BLaER1 treated with 17β-estradiol and CSF1 and Interleukin-3, amounts not matched to agents 10 nM and 100 nM (cell line): ENCODE measurements around the gene FIBP.

Source experiments
- H3K27ac ChIP-seq, 11 experiments: shearing (Covaris generic); formaldehyde crosslinking; 2 replicates each; pipeline ENCODE4 v1.8.1; 2022
- H3K27me3 ChIP-seq, 11 experiments: shearing (Covaris generic); formaldehyde crosslinking; 2 replicates each; pipeline ENCODE4 v1.8.1; 2022
- H3K36me3 ChIP-seq, 11 experiments: shearing (Covaris generic); formaldehyde crosslinking; 2 replicates each; pipeline ENCODE4 v1.8.1; 2022
- H3K4me1 ChIP-seq, 10 experiments: shearing (Covaris generic); formaldehyde crosslinking; 2 replicates each; pipeline ENCODE4 v1.8.1; 2022
- H3K4me2 ChIP-seq, 11 experiments: shearing (Covaris generic); formaldehyde crosslinking; 2 replicates each; pipeline ENCODE4 v1.8.1; 2022
- H3K4me3 ChIP-seq, 10 experiments: shearing (Covaris generic); formaldehyde crosslinking; 2 replicates each; pipeline ENCODE4 v1.8.1; 2022
- H3K9ac ChIP-seq, 11 experiments: shearing (Covaris generic); formaldehyde crosslinking; 2 replicates each; pipeline ENCODE4 v1.8.1; 2022
- H3K9me3 ChIP-seq, 11 experiments: shearing (Covaris generic); formaldehyde crosslinking; replicated peaks in 1 of 11; 2 replicates each; pipeline ENCODE4 v1.8.1; 2022
- H4K20me1 ChIP-seq, 11 experiments: shearing (Covaris generic); formaldehyde crosslinking; 2 replicates each; pipeline ENCODE4 v1.8.1; 2022
- Cebpa-rat ChIP-seq, 11 experiments: shearing (Covaris generic); IDR thresholded peaks; 2 replicates each; pipeline ENCODE4 v1.8.1; 2022

The FIBP gene

DNA sequence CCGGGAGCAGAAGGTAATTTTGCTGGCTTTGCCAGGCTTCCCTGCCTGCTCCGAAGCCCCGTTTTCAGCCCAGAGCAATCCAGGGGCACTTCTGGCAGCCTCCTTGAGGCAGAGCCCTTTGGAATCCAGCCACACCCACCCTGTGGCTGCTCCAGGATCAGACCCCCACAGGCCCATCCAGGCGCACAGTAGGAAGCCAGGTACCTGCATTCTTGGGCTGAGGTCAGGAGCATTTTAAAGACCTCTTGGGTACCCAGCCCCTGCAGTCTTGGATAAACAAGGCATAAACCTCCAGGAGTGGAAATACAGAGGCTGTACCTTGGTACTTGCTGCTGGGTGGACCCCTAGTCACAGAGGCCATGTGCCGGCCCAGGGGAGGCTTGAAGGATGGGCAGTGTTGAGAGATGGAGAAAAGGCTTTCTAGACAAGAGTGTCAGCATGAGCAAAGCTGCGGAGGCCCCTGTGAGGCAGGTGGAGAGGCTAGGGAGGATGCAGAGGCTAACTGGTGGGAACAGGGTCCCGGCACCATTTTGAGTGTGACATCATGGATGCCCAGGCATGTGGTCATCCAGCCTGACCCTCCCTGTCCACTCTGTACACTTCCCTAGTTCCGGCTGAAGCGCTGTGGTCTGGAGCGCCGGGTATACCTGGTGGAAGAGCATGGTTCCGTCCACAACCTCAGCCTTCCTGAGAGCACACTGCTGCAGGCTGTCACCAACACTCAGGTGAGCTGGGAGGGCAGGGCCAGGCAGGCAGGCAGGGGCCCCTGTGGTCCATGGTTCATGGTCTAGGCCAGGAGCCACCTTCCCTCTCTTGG is 24.2 kb downstream of the FIBP start:
- Histone ChIP-seq H3K4me3 (no peak overlapping the region), H3K36me3 (peaks cover 57 to 69% (median 65%) of the 10 kb centered on the region in 11 experiments), H3K27ac (no peak overlapping the region), H3K9me3 (no peaks in the 10 kb centered on the region), H3K9ac (peak overlapping the region in 6 of 11 experiments; percentile 4 to 92 (median 18); a peak in 6 of 22 replicates), H3K4me1 (peaks cover 20 to 72% (median 31%) of the 10 kb centered on the region in 10 experiments), H4K20me1 (peaks cover 0 to 81% (median 68%) of the 10 kb centered on the region in 11 experiments; a peak in 21 of 22 replicates), H3K27me3 (peaks cover 0 to 9% (median 4%) of the 10 kb centered on the region in 11 experiments; a peak in 5 of 22 replicates), H3K4me2 (no peak overlapping the region)
- TF ChIP-seq Cebpa-rat (IDR thresholded peaks at IDR 0.05) = no peak

DNA sequence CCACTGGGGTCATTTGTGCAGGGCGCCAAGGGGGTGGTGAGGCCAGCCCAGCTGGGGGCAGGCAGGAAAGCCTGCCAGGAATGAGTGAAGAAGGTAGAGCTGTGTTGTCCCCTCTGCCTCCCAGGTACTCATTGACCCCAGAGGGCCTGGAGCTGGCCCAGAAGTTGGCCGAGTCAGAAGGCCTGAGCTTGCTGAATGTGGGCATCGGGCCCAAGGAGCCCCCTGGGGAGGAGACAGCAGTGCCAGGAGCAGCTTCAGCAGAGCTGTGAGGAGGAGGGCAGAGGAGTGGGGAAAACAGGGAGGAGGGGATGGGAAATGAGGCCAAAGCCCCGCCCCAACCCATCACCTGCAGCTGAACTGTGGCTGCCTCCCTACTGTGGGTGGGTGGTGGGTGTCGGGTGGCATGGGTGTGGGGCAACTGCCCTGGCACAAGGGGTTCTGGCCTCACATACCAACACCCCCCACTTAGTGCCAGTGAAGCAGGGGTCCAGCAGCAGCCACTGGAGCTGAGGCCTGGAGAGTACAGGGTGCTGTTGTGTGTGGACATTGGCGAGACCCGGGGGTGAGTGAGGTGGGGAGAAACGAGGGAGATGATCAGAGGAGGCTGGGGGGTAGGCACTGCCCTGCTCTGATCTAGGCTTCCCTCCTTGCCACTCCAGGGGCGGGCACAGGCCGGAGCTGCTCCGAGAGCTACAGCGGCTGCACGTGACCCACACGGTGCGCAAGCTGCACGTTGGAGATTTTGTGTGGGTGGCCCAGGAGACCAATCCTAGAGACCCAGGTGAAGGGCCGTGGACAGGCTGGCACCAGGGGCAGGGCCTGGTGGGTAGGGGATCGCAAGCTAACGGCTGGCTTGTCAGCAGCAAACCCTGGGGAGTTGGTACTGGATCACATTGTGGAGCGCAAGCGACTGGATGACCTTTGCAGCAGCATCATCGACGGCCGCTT is 25.1 kb downstream of the FIBP start:
- no peak for TF ChIP-seq Cebpa-rat (IDR thresholded peaks at IDR 0.05)
- no peaks in the 10 kb centered on the region for H3K9me3 ChIP-seq
- H3K4me3 ChIP-seq = no peak overlapping the region
- peaks cover 0 to 72% (median 59%) of the 10 kb centered on the region in 11 experiments; a peak in 21 of 22 replicates for H4K20me1 ChIP-seq
- peaks cover 57 to 67% (median 63%) of the 10 kb centered on the region in 11 experiments for H3K36me3 ChIP-seq
- peaks cover 25 to 69% (median 32%) of the 10 kb centered on the region in 10 experiments for H3K4me1 ChIP-seq
- peak overlapping the region in 5 of 11 experiments; percentile 83 to 98 (median 98); a peak in 6 of 22 replicates for H3K4me2 ChIP-seq
- peak overlapping the region in 9 of 11 experiments; percentile 5 to 99 (median 92); a peak in 14 of 22 replicates for H3K9ac ChIP-seq
- no peak overlapping the region for H3K27ac ChIP-seq
- H3K27me3 ChIP-seq = peaks cover 0 to 5% (median 0%) of the 10 kb centered on the region in 11 experiments; a peak in 1 of 22 replicates

DNA sequence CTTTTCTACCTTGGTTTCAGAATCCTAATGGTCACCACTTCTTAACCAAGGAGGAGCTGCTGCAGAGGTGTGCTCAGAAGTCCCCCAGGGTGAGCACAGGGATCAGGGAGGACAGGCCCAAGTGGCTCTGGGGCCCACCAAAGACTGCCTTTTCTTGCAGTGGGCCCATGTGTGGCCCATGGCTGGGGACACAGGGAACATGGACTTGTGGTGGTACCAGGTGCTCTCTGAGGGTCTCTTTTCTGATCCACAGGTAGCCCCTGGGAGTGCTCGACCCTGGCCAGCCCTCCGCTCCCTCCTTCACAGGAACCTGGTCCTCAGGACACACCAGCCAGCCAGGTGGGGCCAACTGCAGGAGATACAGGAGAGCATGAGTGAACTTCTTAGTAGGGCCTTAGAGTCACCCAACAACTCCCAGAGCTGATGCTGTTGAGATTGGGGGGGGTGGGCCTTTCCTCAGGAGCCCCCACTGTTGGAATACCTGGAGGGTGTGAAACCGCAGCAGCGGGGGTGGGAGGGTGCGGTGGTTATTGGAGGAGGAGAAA is 26.0 kb downstream of the FIBP start:
- Histone ChIP-seq H3K9ac (peak overlapping the region; percentile 91 to 99 (median 95); a peak in 20 of 22 replicates), H3K4me3 (peak overlapping the region in 6 of 10 experiments; percentile 84 to 99 (median 92); a peak in 10 of 20 replicates), H3K27ac (peak overlapping the region in 4 of 11 experiments; percentile 12 to 95 (median 58); a peak in 1 of 22 replicates), H3K9me3 (no peaks in the 10 kb centered on the region; a peak in 1 of 22 replicates), H3K4me2 (peak overlapping the region; percentile 83 to 98 (median 96)), H3K36me3 (peaks cover 55 to 59% (median 57%) of the 10 kb centered on the region in 11 experiments), H3K4me1 (peaks cover 25 to 61% (median 32%) of the 10 kb centered on the region in 10 experiments), H3K27me3 (no peaks in the 10 kb centered on the region), H4K20me1 (peaks cover 7 to 72% (median 57%) of the 10 kb centered on the region in 11 experiments; a peak in 21 of 22 replicates)
- no peak for TF ChIP-seq Cebpa-rat (IDR thresholded peaks at IDR 0.05)

DNA sequence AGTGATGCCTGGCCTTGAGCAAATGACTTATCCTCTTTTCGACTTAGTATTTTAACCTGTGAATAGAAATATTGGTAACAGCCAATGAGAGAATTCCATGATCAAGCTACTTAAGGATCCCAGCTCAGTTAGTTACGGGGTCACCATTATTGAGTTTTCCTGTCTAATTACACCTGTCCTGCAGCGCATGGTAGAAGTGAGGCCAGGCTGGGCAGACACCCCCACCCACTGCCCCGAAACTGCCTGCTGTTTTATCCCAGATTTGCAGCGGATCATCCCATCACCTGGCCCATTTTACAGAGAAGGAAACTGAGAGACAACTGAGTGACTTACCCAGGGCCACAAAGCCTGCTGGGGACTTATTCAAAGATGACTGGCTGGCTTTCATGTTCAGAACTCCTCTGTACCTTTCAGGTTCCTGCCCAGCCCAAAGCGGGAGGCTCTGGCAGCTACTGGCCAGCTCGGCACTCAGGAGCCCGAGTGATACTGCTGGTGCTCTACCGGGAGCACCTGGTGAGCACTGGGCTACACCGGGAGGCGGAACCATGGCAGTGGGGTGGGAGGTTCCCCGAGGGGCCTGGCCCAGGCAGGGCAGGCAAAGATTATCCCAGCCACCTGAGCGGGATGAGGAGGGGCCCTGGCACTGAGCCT is 26.6 kb downstream of the FIBP start:
- Histone ChIP-seq H3K36me3 (peaks cover 51 to 55% (median 53%) of the 10 kb centered on the region in 11 experiments), H3K9ac (peak overlapping the region; percentile 91 to 99 (median 95)), H3K27ac (peak overlapping the region in 10 of 11 experiments; percentile 87 to 98 (median 92); a peak in 18 of 22 replicates), H3K9me3 (no peaks in the 10 kb centered on the region; a peak in 1 of 22 replicates), H4K20me1 (peaks cover 12 to 72% (median 57%) of the 10 kb centered on the region in 11 experiments; a peak in 21 of 22 replicates), H3K4me3 (peak overlapping the region; percentile 84 to 99 (median 96)), H3K4me2 (peak overlapping the region; percentile 83 to 98 (median 96)), H3K27me3 (no peaks in the 10 kb centered on the region), H3K4me1 (peaks cover 26 to 56% (median 32%) of the 10 kb centered on the region in 10 experiments)
- no peak for TF ChIP-seq Cebpa-rat (IDR thresholded peaks at IDR 0.05)

DNA sequence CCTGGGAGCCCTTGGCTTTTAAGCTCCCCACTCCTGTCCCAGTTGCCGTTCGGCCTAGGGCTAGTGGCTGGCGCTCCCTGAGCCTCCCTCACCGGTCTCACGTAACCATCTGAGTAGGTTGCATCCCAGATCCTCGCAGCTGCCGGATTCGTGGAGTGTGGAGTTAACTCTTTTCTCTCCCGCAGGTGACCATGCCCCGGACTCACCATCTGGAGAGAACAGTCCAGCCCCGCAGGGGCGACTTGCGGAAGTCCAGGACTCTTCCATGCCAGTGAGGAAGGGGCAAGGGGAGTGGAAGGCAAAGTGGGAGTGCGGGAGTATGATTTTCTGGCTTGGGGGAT is 27.1 kb downstream of the FIBP start:
- Histone ChIP-seq H3K4me1 (peaks cover 31 to 61% (median 35%) of the 10 kb centered on the region in 10 experiments), H4K20me1 (peaks cover 17 to 72% (median 57%) of the 10 kb centered on the region in 11 experiments), H3K4me3 (peak overlapping the region; percentile 84 to 99 (median 96)), H3K9me3 (no peaks in the 10 kb centered on the region; a peak in 1 of 22 replicates), H3K36me3 (peaks cover 50 to 55% (median 53%) of the 10 kb centered on the region in 11 experiments), H3K27ac (peak overlapping the region; percentile 87 to 98 (median 91)), H3K27me3 (no peaks in the 10 kb centered on the region), H3K9ac (peak overlapping the region; percentile 91 to 99 (median 95)), H3K4me2 (peak overlapping the region; percentile 83 to 98 (median 96))
- TF ChIP-seq Cebpa-rat (IDR thresholded peaks at IDR 0.05) = no peak

DNA sequence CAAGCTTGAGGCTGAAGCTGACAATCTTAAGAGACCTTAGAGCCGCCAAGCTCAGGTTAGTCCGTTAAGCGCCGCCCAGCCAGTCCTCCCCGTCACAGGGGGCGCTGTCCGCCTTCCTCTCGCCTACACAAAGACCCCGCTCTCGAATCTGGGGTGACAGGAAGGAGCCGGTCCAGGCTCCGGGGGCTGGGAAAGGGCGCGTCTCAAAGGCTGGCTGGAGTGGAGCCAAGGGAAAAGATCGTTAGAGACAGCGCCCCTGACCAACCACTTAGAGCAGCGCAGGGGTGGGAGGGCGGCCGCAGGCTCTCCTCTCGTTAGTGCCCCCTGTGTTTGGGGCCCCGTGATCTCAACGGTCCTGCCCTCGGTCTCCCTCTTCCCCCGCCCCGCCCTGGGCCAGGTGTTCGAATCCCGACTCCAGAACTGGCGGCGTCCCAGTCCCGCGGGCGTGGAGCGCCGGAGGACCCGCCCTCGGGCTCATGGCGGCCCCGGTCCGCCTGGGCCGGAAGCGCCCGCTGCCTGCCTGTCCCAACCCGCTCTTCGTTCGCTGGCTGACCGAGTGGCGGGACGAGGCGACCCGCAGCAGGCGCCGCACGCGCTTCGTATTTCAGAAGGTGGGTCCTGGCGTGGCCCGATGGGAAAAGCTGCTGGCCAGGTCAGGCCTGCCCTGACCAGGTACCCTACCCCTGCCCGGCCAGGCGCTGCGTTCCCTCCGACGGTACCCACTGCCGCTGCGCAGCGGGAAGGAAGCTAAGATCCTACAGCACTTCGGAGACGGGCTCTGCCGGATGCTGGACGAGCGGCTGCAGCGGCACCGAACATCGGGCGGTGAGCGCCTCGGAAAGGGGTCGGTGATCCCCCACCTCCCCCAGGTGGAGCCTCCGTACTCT is 27.8 kb downstream of the FIBP start, which contains the start of gene MUS81:
MUS81 (plus strand) TSS at position 156 of the 887 bp plus-strand sequence; CDS start at position 477, 321 bp downstream.
- H3K9ac ChIP-seq = peak within 1 kb of the TSS; percentile 92 to 99 (median 95)
- H3K4me1 ChIP-seq = peaks cover 37 to 64% (median 41%) of the 10 kb centered on the region in 10 experiments
- no peaks in the 10 kb centered on the region for H3K27me3 ChIP-seq
- H3K27ac ChIP-seq = peak within 1 kb of the TSS; percentile 87 to 98 (median 91)
- H3K4me3 ChIP-seq = peak within 1 kb of the TSS; percentile 84 to 99 (median 96)
- peak within 1 kb of the TSS; percentile 83 to 98 (median 96) for H3K4me2 ChIP-seq
- peaks cover 23 to 72% (median 57%) of the 10 kb centered on the region in 11 experiments for H4K20me1 ChIP-seq
- H3K9me3 ChIP-seq = no peaks in the 10 kb centered on the region; a peak in 1 of 22 replicates
- TF ChIP-seq Cebpa-rat (IDR thresholded peaks at IDR 0.05) = no peak
- peaks cover 50 to 55% (median 53%) of the 10 kb centered on the region in 11 experiments for H3K36me3 ChIP-seq

DNA sequence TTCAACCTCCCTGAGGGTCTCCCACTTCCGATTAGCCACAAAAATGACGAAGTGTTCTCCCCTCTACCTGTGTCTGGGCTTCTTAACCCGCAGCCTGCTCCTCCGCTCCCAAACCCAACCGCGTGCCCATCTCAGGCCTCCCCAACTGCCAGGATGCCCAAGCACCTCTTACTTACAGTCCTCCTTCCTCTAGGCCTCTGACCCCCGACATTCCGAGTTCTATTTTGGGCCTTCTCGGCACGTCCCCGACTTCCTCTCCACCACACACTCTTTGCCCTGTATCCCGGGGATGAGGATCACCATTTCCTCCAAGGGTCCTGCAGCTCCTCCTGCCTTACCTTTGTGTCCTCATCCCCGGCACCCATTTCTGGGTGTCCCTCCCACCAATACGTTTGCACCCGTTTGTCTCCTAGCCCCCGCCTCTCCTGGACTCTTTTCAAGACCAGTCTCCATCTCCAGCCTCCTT is 28.4 kb downstream of the FIBP start:
- Histone ChIP-seq H3K9ac (peak overlapping the region; percentile 91 to 99 (median 95)), H3K4me2 (peak overlapping the region; percentile 83 to 98 (median 96)), H3K4me1 (peaks cover 44 to 64% (median 48%) of the 10 kb centered on the region in 10 experiments), H3K9me3 (no peaks in the 10 kb centered on the region; a peak in 1 of 22 replicates), H3K4me3 (peak overlapping the region; percentile 84 to 99 (median 96)), H3K27me3 (no peaks in the 10 kb centered on the region), H4K20me1 (peaks cover 30 to 72% (median 57%) of the 10 kb centered on the region in 11 experiments), H3K36me3 (peaks cover 50 to 55% (median 53%) of the 10 kb centered on the region in 11 experiments), H3K27ac (peak overlapping the region; percentile 87 to 98 (median 91))
- TF ChIP-seq Cebpa-rat (IDR thresholded peaks at IDR 0.05) = no peak
